ENCODE measurements around the gene DDX51.
A peak's percentile ranks its signal among the peaks of the same experiment; 100 is the strongest.

DDX51 gene, protein sequence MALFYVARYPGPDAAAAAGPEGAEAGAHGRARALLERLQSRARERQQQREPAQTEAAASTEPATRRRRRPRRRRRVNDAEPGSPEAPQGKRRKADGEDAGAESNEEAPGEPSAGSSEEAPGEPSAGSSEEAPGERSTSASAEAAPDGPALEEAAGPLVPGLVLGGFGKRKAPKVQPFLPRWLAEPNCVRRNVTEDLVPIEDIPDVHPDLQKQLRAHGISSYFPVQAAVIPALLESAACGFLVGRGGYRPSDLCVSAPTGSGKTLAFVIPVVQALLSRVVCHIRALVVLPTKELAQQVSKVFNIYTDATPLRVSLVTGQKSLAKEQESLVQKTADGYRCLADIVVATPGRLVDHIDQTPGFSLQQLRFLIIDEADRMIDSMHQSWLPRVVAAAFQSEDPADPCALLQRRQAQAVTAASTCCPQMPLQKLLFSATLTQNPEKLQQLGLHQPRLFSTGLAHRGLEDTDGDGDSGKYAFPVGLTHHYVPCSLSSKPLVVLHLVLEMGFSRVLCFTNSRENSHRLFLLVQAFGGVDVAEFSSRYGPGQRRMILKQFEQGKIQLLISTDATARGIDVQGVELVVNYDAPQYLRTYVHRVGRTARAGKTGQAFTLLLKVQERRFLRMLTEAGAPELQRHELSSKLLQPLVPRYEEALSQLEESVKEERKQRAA

DNA sequence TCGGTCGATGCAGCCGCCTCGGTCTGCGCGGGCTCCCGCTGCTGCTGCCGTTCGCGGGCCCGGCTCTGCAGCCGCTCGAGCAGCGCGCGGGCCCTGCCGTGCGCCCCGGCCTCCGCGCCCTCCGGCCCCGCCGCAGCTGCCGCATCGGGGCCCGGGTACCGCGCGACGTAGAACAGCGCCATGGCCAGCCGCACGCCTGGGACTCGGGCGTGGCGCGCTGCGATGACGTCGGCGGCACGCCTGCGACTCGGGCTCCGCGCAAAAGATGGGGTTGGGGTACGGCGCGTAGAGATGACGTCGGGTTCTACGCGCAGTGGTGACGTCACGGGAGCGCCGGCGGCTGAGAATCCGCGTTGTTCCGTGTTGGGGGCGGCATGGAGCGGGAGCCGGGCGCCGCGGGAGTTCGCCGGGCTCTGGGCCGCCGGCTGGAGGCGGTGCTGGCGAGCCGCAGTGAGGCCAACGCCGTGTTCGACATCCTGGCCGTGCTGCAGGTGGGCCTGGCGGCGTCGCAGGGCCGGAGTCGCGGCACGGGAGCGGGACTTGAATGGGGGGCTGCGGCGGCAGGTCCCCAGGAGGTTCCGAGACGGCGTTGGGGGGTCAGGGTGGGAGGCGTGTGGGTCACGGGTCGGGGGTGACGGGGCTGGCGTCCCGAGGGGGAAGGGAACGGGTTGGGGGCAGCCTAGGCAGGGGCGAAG, at the start of gene DDX51, which contains the start of gene NOC4L:
Gene DDX51, minus strand, starts transcription at position 205 of the 695 bp plus-strand sequence. Its CDS starts 23 bp downstream, at position 182.
Gene NOC4L, plus strand, starts transcription at position 343 of the 695 bp plus-strand sequence. Its CDS starts 32 bp downstream, at position 375.
- peak within 1 kb of the TSS; percentile 68 for H3K9ac ChIP-seq
- peaks cover 12% of the 10 kb centered on the region for H3K4me1 ChIP-seq
- H2AFZ ChIP-seq, result peak within 1 kb of the TSS; percentile 86
- H3K36me3 ChIP-seq (ENCODE audit: control insufficient read depth, insufficient read depth, low read length), result no peaks in the 10 kb centered on the region
- peak within 1 kb of the TSS; percentile 70 for H3K27ac ChIP-seq
- TF ChIP-seq, protein P1, sequence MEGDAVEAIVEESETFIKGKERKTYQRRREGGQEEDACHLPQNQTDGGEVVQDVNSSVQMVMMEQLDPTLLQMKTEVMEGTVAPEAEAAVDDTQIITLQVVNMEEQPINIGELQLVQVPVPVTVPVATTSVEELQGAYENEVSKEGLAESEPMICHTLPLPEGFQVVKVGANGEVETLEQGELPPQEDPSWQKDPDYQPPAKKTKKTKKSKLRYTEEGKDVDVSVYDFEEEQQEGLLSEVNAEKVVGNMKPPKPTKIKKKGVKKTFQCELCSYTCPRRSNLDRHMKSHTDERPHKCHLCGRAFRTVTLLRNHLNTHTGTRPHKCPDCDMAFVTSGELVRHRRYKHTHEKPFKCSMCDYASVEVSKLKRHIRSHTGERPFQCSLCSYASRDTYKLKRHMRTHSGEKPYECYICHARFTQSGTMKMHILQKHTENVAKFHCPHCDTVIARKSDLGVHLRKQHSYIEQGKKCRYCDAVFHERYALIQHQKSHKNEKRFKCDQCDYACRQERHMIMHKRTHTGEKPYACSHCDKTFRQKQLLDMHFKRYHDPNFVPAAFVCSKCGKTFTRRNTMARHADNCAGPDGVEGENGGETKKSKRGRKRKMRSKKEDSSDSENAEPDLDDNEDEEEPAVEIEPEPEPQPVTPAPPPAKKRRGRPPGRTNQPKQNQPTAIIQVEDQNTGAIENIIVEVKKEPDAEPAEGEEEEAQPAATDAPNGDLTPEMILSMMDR (IDR thresholded peaks at IDR 0.05), result peak; percentile 11
- H3K4me3 ChIP-seq (ENCODE audit: low read depth, low read length), result peak within 1 kb of the TSS; percentile 89
- no peaks in the 10 kb centered on the region for H3K27me3 ChIP-seq (ENCODE audit: control insufficient read depth, insufficient read depth, low read length)
- peak within 1 kb of the TSS; percentile 86 for H3K4me2 ChIP-seq (ENCODE audit: low read length)
- peaks cover 11% of the 10 kb centered on the region for H3K79me2 ChIP-seq
- H3K9me3 ChIP-seq (ENCODE audit: control insufficient read depth, low read length), result no peaks in the 10 kb centered on the region

DNA sequence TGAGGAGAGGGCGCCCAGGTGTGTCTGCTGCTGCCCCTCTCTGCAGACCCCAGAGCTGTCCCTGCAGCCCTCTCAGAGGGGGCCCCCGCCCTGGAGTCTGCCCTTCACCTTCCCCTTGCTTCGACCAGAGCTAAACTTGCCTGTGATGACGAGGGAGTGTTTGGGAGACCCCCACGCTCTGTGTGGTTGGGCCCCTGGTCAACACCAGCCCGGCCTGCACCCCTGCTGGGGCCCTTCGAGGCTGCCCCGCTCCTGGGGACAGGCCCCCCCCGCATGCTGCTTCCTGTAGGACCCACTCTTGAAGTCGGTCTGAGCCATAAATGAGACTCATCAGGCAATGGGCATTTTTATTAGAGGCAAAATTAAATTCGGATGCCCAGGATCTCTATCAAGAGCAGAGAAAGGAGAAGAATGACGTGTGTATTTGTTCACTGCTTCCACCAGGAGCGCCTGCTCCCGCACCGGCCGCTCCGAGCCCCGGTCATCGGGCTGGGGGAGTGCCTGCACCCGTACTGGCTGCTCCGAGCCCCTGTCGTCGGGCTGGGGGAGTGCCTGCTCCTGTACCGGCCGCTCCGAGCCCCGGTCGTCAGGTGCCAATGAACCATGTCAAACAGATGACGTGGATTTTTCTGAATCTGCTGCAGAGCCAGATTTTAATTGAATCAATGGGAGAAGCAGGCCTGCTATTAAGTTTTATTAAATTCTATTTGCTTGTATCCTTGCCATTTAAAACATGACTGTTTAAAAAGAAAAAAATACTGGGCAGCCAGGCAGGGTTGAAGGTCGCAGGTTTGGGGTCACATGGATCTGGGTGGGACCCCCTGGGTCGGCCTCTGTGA, 47.8 kb upstream of the DDX51 start:
- Histone ChIP-seq H3K4me1 (peaks cover 7% of the 10 kb centered on the region), H3K27ac (no peak overlapping the region), H3K9me3 (ENCODE audit: control insufficient read depth, low read length) (no peaks in the 10 kb centered on the region), H3K9ac (no peak overlapping the region), H3K27me3 (ENCODE audit: control insufficient read depth, insufficient read depth, low read length) (no peaks in the 10 kb centered on the region), H2AFZ (no peak overlapping the region), H3K4me3 (ENCODE audit: low read depth, low read length) (no peak overlapping the region), H3K36me3 (ENCODE audit: control insufficient read depth, insufficient read depth, low read length) (no peaks in the 10 kb centered on the region), H3K79me2 (no peaks in the 10 kb centered on the region), H3K4me2 (ENCODE audit: low read length) (no peak overlapping the region)
- TF ChIP-seq, protein P1 (IDR thresholded peaks at IDR 0.05), result no peak

DNA sequence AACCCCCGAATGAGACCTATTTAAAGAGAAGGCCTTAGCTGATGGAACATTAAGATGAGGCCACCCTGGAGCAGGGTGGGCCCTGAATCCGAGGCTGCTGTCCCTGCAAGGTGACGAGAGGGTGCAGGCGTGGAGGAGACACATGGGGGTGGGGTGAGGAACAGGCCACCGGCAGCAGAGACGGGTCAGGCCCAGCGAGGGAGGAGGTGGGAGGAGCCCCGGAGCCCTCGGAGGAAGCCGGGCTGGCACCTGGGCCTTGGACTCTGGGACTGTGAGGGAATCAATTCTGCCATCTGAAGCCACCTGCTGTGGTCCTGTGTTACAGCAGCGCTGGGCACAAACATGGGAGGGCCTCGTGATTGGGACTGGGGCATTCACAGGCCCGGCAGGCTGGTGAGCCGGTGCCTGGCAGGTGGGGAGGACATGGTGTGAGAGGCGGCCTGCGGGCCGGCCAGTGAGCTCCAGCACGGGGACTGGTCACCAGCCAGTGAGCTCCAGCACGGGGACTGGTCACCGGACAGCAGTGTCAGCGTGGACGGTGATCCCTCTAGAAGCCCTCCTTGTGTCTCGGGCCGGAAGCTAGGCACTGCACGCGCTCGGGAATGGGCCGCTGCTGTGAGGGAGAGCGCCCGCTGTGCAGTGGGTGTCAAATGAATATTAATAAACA, 46.8 kb upstream of the DDX51 start:
- TF ChIP-seq, protein P1 (IDR thresholded peaks at IDR 0.05), result no peak
- H3K4me1 ChIP-seq, result peaks cover 7% of the 10 kb centered on the region
- H3K9me3 ChIP-seq (ENCODE audit: control insufficient read depth, low read length), result no peaks in the 10 kb centered on the region
- H3K4me3 ChIP-seq (ENCODE audit: low read depth, low read length), result no peak overlapping the region
- H3K4me2 ChIP-seq (ENCODE audit: low read length), result peak overlapping the region; percentile 10
- no peak overlapping the region for H3K27ac ChIP-seq
- no peak overlapping the region for H3K9ac ChIP-seq
- no peaks in the 10 kb centered on the region for H3K27me3 ChIP-seq (ENCODE audit: control insufficient read depth, insufficient read depth, low read length)
- no peak overlapping the region for H2AFZ ChIP-seq
- no peaks in the 10 kb centered on the region for H3K79me2 ChIP-seq
- H3K36me3 ChIP-seq (ENCODE audit: control insufficient read depth, insufficient read depth, low read length), result no peaks in the 10 kb centered on the region

Measured in parathyroid adenoma (tissue), 2 donors.